Measurements from ENCODE around the gene KCNQ2.

KCNQ2 gene

DNA sequence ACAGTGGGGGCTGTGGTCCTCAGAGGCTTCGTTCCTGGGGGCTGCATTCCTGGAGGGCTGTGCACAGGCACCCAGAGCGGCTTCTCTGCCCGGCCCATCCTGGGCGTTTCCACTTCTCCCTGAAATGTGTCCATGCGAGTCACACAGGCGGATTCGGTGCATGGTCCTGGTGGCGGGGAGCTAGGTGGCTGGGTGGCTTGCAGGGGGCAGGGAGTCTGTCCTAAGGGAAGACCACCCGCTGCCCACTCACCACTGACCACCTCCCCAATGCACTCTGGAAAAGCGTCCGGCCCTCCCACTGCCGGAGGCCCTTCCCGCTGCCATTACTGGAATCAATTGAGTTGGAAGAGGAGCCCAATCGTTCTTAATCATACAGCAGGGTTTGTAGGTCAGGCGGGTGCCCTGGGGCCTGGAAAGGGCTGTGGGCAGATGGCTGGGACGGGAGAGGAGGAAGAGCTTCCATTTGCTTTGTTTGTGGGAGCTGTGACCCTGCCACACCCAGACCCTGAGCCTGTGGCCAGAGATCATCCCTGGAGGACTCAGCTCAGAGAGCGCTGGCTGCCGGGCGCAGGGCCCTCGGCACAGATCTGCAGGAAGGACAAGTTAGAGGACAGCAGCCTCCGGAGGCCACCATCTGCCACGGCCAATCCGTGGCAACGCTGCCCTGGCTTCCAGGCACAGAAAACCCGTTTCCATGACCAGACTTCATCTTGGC, 117.7 kb downstream of the KCNQ2 start:
- H3K9ac ChIP-seq (ENCODE audit: low read length), result no peak overlapping the region
- H3K4me3 ChIP-seq (ENCODE audit: low read depth in 1 of 2, low read length in 2 of 2), result no peak overlapping the region
- H3K9me3 ChIP-seq (ENCODE audit: low read length), result no peaks in the 10 kb centered on the region
- no peaks in the 10 kb centered on the region for H3K36me3 ChIP-seq (ENCODE audit: insufficient read depth, low read length)
- no peaks in the 10 kb centered on the region for H3K4me1 ChIP-seq (ENCODE audit: insufficient read depth, low read length)
- H3K27ac ChIP-seq (ENCODE audit: low read depth, low read length), result no peak overlapping the region
- H3K27me3 ChIP-seq (ENCODE audit: control insufficient read depth in 1 of 2, insufficient read depth in 2 of 2, low read length in 2 of 2), result peaks cover 0 to 40% of the 10 kb centered on the region in 2 donors

DNA sequence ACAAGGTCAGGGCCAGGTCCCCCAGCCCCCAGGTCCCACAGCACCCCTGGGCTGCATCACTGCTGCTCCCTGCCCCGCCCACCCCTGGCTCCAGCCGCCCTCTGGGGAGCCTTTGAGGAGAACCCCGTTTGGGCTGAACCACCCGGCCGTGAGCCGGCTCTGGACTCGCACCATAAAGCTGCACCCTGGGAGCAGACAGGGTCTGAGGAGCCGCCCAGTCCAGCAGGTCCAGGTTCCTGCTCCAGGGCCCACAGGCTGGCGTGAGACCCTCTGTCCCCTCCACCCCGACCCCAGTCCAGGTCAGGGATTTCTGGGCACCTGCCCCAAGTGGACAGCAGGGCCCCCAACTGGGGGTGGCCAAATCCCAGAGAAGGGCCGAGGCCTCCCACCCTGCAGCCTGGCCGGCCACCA, 119.6 kb downstream of the KCNQ2 start:
- Histone ChIP-seq H3K27me3 (ENCODE audit: control insufficient read depth in 1 of 2, insufficient read depth in 2 of 2, low read length in 2 of 2) (peaks cover 0 to 21% of the 10 kb centered on the region in 2 donors), H3K36me3 (ENCODE audit: insufficient read depth, low read length) (no peaks in the 10 kb centered on the region), H3K27ac (ENCODE audit: low read depth, low read length) (no peak overlapping the region), H3K9me3 (ENCODE audit: low read length) (no peaks in the 10 kb centered on the region), H3K9ac (ENCODE audit: low read length) (no peak overlapping the region), H3K4me1 (ENCODE audit: insufficient read depth, low read length) (no peaks in the 10 kb centered on the region), H3K4me3 (ENCODE audit: low read depth in 1 of 2, low read length in 2 of 2) (no peak overlapping the region)

DNA sequence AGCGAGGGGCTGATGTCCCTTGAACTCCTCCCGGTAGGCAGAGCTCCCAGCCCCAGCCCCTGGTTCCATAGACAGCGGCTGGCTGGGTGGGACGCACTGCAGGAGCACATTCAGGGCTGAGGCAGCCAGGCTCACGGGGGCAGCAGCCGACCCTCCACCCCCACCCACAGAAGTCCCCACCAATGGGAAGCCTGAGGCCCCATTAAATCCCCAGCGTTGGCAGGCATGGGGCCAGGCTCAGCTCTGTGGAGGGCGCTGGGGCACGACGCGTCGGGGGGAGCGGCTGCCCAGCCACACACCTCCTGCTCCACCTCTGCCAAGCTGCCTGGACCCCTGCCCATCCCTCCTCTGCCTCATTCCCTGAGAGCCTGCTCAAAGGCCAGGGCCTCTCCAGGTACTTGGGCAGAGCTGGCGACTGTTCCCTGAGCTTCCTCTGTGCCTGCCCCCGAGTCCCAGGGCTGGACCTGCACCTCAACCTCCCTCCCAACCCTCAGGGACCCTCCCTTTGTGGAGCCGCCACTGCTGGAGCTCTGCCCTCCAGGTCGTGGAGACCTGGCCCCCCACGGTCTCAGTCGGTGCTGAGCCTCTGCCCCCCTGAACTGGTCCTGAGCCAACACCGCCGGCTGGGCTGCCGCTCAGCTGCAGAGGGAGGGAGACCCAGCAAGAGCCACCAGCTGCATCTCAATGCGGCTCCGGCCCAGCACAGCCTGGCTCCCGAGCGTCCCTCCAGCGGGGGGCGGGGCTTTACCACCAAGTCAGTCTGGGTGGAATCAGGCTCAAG, 120.5 kb downstream of the KCNQ2 start:
- Histone ChIP-seq H3K27ac (ENCODE audit: low read depth, low read length) (no peak overlapping the region), H3K4me3 (ENCODE audit: low read depth in 1 of 2, low read length in 2 of 2) (no peak overlapping the region), H3K9me3 (ENCODE audit: low read length) (no peaks in the 10 kb centered on the region), H3K4me1 (ENCODE audit: insufficient read depth, low read length) (no peaks in the 10 kb centered on the region), H3K9ac (ENCODE audit: low read length) (no peak overlapping the region), H3K27me3 (ENCODE audit: control insufficient read depth in 1 of 2, insufficient read depth in 2 of 2, low read length in 2 of 2) (peaks cover 0 to 25% of the 10 kb centered on the region in 2 donors), H3K36me3 (ENCODE audit: insufficient read depth, low read length) (no peaks in the 10 kb centered on the region)

DNA sequence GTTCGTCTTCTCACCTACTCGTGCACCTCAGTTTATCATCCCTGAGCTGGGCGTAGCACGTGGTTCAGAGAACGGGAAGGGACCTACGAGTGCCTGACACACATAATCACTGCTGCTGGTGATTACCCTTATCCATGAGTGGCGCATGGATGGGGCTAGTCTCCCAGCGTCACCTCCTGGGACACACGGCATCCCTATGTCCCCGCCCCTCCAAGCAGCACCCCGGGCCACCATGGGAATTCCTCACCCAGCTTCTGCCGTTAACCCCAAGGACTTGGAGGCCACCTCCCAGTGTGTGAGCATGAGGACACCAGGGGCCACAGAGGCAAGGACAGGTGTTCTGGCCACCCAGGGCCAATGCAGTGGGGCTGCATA, 121.1 kb downstream of the KCNQ2 start:
- H3K4me1 ChIP-seq (ENCODE audit: insufficient read depth, low read length), result no peaks in the 10 kb centered on the region
- no peaks in the 10 kb centered on the region for H3K9me3 ChIP-seq (ENCODE audit: low read length)
- H3K27ac ChIP-seq (ENCODE audit: low read depth, low read length), result no peak overlapping the region
- H3K36me3 ChIP-seq (ENCODE audit: insufficient read depth, low read length), result no peaks in the 10 kb centered on the region
- peaks cover 0 to 32% of the 10 kb centered on the region in 2 donors for H3K27me3 ChIP-seq (ENCODE audit: control insufficient read depth in 1 of 2, insufficient read depth in 2 of 2, low read length in 2 of 2)
- H3K9ac ChIP-seq (ENCODE audit: low read length), result no peak overlapping the region
- H3K4me3 ChIP-seq (ENCODE audit: low read depth in 1 of 2, low read length in 2 of 2), result no peak overlapping the region

DNA sequence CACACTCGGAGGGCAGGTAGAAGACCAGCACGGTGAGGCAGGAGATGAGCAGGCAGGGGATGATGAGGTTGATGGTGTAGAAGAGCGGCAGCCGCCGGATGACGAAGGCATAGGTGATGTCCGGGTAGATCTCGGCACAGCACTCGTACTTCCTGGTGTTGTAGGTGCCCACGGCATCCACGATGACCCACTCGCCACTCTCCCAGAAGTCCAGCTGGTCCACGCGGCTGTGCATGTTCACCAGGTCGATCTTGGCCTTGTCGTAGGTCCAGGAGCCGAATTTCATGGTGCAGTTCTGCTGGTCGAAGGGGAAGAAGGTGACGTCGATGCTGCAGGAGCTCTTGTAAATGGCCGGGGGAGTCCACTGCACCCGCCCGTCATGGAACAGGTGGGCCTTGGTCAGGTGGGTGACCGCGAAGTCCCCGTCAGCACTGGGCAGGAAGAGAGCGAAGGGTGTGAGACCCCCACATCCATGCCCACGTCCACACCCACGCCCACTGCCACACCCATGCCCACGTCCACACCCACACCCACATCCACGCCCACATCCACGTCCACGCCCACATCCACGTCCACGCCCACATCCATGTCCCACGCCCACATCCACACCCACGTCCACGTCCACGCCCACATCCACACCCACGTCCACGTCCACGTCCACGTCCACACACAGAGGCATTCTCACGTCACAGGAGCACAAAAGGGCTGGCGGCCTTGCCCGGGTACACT, 121.7 kb downstream of the KCNQ2 start:
- peaks cover 0 to 36% of the 10 kb centered on the region in 2 donors for H3K27me3 ChIP-seq (ENCODE audit: control insufficient read depth in 1 of 2, insufficient read depth in 2 of 2, low read length in 2 of 2)

More for the DNA sequence above, 121.7 kb downstream of the KCNQ2 start:
- Histone ChIP-seq H3K9me3 (ENCODE audit: low read length) (no peaks in the 10 kb centered on the region), H3K4me3 (ENCODE audit: low read depth in 1 of 2, low read length in 2 of 2) (no peak overlapping the region), H3K36me3 (ENCODE audit: insufficient read depth, low read length) (no peaks in the 10 kb centered on the region), H3K4me1 (ENCODE audit: insufficient read depth, low read length) (peaks cover 5% of the 10 kb centered on the region), H3K27ac (ENCODE audit: low read depth, low read length) (no peak overlapping the region), H3K9ac (ENCODE audit: low read length) (no peak overlapping the region)
